Endothelial cell (in vitro differentiated cells): ENCODE measurements around the gene CXorf58. TPM values are rescaled to one million over a fixed set of nuclear protein-coding genes. Genes with fewer than 3 reads are reported as not detected.

Experiments used
- DNase-seq: peaks from one replicate; pipeline ENCODE4 v3.0.0; 2021; ENCODE audit warnings: low spot score
- H3K27ac Mint-ChIP-seq: one replicate; pipeline ENCODE4 v1.8.0; 2021; ENCODE audit warnings: mixed read lengths, inconsistent platforms; ENCODE audit not compliant: unreplicated experiment
- H3K27me3 Mint-ChIP-seq: one replicate; pipeline ENCODE4 v1.8.0; 2021; ENCODE audit warnings: mild to moderate bottlenecking, moderate library complexity, mixed read lengths, inconsistent platforms; ENCODE audit not compliant: unreplicated experiment
- H3K36me3 Mint-ChIP-seq: one replicate; pipeline ENCODE4 v1.8.0; 2021; ENCODE audit warnings: mild to moderate bottlenecking, low read depth, mixed read lengths, inconsistent platforms; ENCODE audit not compliant: unreplicated experiment
- H3K4me1 Mint-ChIP-seq: one replicate; pipeline ENCODE4 v1.8.0; 2021; ENCODE audit warnings: mild to moderate bottlenecking, mixed read lengths, inconsistent platforms; ENCODE audit not compliant: unreplicated experiment
- H3K4me3 Mint-ChIP-seq: one replicate; pipeline ENCODE4 v1.8.0; 2021; ENCODE audit warnings: mild to moderate bottlenecking, mixed read lengths, inconsistent platforms; ENCODE audit not compliant: unreplicated experiment
- H3K9me3 Mint-ChIP-seq: one replicate; pipeline ENCODE4 v1.8.0; 2021; ENCODE audit warnings: mixed read lengths, inconsistent platforms; ENCODE audit not compliant: unreplicated experiment
- CTCF ChIP-seq: fragments of 200-600 bp; sonication (generic); IDR thresholded peaks from one replicate; pipeline ENCODE4 v1.5.0; 2021; ENCODE audit warnings: antibody characterized with exemption; ENCODE audit not compliant: unreplicated experiment
- total RNA-seq: library from RNA; stranded (reverse); fragmentation: NEBNext Ultra II Directional; extraction: Animal tissue kit (Norgen Biotek cat#: 25700); gene quantifications from one replicate; pipeline ENCODE4 v1.2.1, GENCODE V29; 2021; ENCODE audit not compliant: unreplicated experiment

The CXorf58 gene
- total RNA-seq, 1 donor from 2014 or later: not detected

DNA sequence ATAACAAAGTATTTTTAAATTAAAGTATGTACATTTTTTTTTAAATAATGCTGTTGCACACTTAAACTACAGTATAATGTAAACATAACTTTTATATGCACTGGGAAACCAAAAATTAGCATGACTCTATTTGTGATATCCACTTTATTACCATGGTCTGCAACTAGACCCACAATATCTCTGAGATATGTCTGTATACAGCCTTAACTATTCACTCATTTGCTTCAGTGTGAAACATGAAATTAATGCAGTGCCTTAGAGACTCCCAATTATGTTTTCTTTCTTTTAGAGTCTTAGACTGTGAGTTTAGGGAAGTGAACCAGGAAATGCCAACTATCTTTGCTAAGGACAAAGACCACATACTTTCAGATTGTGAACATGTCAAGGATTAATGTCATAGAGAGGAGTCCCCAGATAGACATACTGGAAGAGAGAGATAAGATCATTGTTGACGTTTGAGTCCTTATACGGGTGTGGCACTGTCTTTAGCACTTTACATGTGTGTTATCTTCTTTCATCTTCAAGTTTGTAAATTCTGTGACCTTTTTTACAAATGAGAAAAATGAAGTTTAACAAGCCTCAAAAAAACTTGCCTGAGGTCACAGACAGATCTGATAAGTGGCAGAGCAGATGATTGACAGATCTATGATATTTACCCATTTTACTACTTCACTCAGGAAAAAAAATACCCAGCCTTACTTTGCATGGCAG lies 23.2 kb downstream of the CXorf58 start:
- H3K27ac Mint-ChIP-seq: no peak overlapping the region
- H3K4me3 Mint-ChIP-seq: no peak overlapping the region
- H3K9me3 Mint-ChIP-seq: no peaks in the 10 kb centered on the region
- peaks cover 3% of the 10 kb centered on the region for H3K4me1 Mint-ChIP-seq
- H3K27me3 Mint-ChIP-seq: no peaks in the 10 kb centered on the region
- no peaks in the 10 kb centered on the region for H3K36me3 Mint-ChIP-seq
- TF ChIP-seq CTCF: no peak
- no peak for DNase-seq

DNA sequence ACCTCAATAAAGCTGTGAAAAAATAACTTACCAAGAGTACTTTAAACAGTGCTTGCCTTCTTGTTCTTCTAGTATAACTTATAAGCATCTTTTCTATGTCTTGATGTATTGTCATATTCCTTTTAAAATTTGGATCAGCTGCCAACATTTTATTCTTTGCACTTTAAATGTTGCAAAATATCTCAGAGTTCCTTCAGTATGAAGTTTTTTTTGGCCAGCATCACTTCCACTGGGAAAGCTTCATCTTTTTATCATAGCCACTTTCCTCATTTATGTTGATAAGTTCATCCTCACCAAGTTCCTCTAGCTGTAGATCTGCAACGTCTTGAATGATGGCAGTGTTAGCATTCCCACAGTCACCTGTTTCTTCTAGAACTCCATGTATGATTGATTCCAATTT lies 24.2 kb downstream of the CXorf58 start:
- TF ChIP-seq CTCF: no peak
- no peak for DNase-seq
- H3K27ac Mint-ChIP-seq: no peak overlapping the region
- no peaks in the 10 kb centered on the region for H3K9me3 Mint-ChIP-seq
- H3K27me3 Mint-ChIP-seq: no peaks in the 10 kb centered on the region
- no peaks in the 10 kb centered on the region for H3K36me3 Mint-ChIP-seq
- H3K4me1 Mint-ChIP-seq: peaks cover 3% of the 10 kb centered on the region
- H3K4me3 Mint-ChIP-seq: no peak overlapping the region

- H3K36me3 Mint-ChIP-seq: no peaks in the 10 kb centered on the region
- H3K27ac Mint-ChIP-seq: no peak overlapping the region
- H3K27me3 Mint-ChIP-seq: no peaks in the 10 kb centered on the region
Measured at GRCh38 chrX:23935106-23935505, 27.3 kb downstream of the CXorf58 start.

GRCh38 chrX:23936180-23936579 lies 28.4 kb downstream of the CXorf58 start:
- H3K4me3 Mint-ChIP-seq: no peak overlapping the region
- no peak overlapping the region for H3K27ac Mint-ChIP-seq
- no peaks in the 10 kb centered on the region for H3K27me3 Mint-ChIP-seq
- H3K9me3 Mint-ChIP-seq: no peaks in the 10 kb centered on the region
- TF ChIP-seq CTCF: no peak
- peaks cover under 1% of the 10 kb centered on the region for H3K4me1 Mint-ChIP-seq
- H3K36me3 Mint-ChIP-seq: no peaks in the 10 kb centered on the region
- DNase-seq: no peak

More at GRCh38 chrX:23935106-23935505, 27.3 kb downstream of the CXorf58 start:
- Mint-ChIP-seq H3K9me3 (no peaks in the 10 kb centered on the region), H3K4me1 (peaks cover 3% of the 10 kb centered on the region), H3K4me3 (no peak overlapping the region)
- TF ChIP-seq CTCF: no peak
- DNase-seq: no peak

- Mint-ChIP-seq H3K4me3 (no peak overlapping the region), H3K9me3 (no peaks in the 10 kb centered on the region), H3K4me1 (no peaks in the 10 kb centered on the region), H3K27me3 (no peaks in the 10 kb centered on the region), H3K36me3 (no peaks in the 10 kb centered on the region), H3K27ac (no peak overlapping the region)
- DNase-seq: no peak
- no peak for TF ChIP-seq CTCF
Measured at GRCh38 chrX:23937100-23937499, 29.3 kb downstream of the CXorf58 start.
